GM18519 (cell line): ENCODE results near the gene TRMT6.

Experiments used
- ATAC-seq: cut with Tn5 transposase; IDR thresholded peaks from one replicate; pipeline ENCODE4 v1.9.1; 2021; ENCODE audit warnings: mild to moderate bottlenecking, moderate library complexity; ENCODE audit not compliant: unreplicated experiment, low FRiP score

Gene TRMT6, protein sequence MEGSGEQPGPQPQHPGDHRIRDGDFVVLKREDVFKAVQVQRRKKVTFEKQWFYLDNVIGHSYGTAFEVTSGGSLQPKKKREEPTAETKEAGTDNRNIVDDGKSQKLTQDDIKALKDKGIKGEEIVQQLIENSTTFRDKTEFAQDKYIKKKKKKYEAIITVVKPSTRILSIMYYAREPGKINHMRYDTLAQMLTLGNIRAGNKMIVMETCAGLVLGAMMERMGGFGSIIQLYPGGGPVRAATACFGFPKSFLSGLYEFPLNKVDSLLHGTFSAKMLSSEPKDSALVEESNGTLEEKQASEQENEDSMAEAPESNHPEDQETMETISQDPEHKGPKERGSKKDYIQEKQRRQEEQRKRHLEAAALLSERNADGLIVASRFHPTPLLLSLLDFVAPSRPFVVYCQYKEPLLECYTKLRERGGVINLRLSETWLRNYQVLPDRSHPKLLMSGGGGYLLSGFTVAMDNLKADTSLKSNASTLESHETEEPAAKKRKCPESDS

DNA sequence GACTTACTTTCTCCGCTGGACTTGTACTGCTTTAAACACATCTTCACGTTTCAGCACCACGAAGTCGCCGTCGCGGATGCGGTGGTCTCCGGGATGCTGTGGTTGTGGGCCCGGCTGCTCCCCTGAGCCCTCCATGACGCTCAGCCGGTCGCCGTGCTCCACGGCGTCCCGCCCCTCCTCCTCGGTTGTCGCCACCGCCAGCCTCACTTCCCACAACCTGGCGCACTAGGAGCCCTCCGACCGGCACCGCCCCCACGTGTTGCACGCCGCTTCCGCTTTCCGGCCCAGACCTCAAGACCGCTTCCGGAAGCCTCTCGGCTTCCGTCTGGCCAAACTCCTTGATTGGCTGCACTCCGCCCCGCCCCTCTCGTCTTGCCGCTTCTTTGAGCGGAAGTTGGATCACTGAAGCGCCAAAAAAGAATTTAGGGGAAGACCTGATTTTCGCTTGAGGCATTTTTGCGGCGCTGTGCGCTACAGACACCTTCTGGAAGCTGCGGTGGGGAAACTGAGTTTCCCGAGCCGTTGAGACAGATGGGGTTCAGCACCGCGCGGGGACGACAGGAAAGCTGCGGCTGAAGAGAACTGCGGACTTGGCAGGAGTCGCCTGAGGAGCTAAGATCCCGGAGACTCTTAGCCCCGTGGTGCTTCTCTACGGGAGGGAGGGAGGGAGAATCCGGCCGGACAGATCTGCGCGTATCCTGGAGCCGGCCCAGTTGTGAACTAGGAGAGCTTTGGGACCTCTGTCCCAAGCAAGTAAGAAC is at the start of gene TRMT6, which contains the start of gene MCM8:
Gene TRMT6, minus strand, starts transcription at position 263 of the 761 bp plus-strand sequence. Its CDS starts 128 bp downstream, at position 135.
Gene MCM8, plus strand, starts transcription at position 382 of the 761 bp plus-strand sequence. CDS start 1,364 bp downstream, outside the sequence.
- peak; percentile 92 for ATAC-seq

GRCh38 chr20:5999783-6000182 is 49.5 kb upstream of the TRMT6 start:
- ATAC-seq, result no peak

GRCh38 chr20:5996765-5997164 is 46.4 kb upstream of the TRMT6 start:
- ATAC-seq, result peak; percentile 92

- ATAC-seq, result no peak
Observed at GRCh38 chr20:5991623-5992441, 41.5 kb upstream of the TRMT6 start.

GRCh38 chr20:5990946-5991345 is 40.6 kb upstream of the TRMT6 start:
- no peak for ATAC-seq

- ATAC-seq, result no peak
Observed at GRCh38 chr20:5989539-5989938, 39.2 kb upstream of the TRMT6 start.

GRCh38 chr20:5987383-5987782 is 37.0 kb upstream of the TRMT6 start:
- ATAC-seq, result no peak

GRCh38 chr20:5980720-5981538 is 30.6 kb upstream of the TRMT6 start:
- no peak for ATAC-seq

GRCh38 chr20:5979801-5980200 is 29.5 kb upstream of the TRMT6 start:
- ATAC-seq, result no peak

- no peak for ATAC-seq
Observed at GRCh38 chr20:5977975-5978374, 27.6 kb upstream of the TRMT6 start.

DNA sequence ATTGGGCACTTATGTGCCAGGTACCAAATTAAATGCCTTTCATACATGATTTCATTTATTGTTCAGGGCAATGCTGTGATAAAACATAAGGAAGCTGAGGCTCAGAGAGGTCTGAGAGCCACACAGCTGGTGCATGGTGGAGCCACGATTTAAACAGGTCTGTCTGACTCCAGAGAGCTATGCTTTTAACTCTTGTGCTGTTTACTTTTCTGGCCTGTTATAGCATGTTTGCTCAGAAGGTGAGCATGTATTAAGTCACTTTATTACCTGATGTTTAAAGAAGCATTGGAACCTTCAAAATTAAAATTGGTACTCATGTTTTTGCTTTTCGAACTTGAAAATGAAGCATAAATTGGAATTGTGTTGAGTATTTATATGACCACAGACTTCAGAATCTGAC is 26.9 kb upstream of the TRMT6 start:
- ATAC-seq, result no peak

- ATAC-seq, result no peak
Observed at GRCh38 chr20:5975778-5976177, 25.4 kb upstream of the TRMT6 start.

DNA sequence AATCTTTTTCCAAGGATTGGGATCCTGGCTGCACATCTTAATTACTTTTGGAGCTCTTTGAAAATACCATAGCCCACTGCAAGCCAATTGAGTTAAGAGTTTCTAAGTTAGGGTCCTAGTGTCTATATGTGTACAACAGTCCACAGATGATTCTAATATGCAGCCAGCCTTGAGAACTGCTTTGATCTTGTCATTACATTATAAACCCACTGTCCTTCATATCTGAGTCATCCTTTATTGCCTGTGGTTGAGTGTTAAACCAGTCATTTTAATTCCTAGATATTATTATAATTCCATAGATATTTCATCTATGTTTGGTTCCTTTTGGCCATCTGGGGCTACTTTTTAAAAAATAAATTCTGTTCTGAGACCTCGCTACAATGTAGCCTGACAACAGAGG is 24.2 kb upstream of the TRMT6 start:
- ATAC-seq, result no peak

- no peak for ATAC-seq
Observed at GRCh38 chr20:5973971-5974370, 23.6 kb upstream of the TRMT6 start.

DNA sequence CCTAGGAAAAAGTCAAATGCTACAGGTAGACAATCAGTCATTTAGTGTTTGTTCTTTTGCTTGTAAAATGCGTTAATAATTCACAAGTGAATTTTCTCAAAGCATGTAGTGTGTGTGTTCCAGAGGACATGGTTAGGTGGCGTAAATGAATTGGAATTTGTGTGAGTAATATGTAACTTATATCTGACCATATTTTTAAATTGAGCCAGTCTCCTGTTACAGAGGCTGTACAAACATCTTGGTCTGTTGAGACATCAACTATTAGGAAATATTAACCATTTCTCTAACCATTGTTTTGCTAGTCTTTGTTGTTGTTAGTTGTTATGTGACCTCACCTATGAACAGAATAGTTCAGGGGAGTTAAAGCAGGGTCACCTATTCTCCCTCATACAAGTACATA is 22.8 kb upstream of the TRMT6 start:
- ATAC-seq, result no peak

DNA sequence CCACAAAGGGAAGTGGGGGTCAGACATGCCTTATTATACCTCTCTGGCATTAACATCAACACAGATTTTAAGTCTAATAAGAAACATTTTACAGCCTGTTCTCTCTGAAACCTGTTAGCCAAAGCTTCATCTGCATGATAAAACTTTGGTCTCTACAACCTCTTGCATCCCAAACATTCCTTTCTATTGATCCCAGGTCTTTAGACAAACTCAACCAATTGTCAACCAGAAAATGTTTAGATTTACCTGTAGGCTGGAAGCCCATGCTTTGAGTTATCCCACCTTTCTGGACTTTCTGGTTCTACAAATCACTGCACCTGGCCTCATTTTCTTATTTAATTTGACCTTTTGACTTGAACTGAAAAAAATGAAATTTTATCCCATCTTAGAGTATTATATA is 20.9 kb upstream of the TRMT6 start:
- ATAC-seq, result no peak

- no peak for ATAC-seq
Observed at GRCh38 chr20:5970381-5970780, 20.0 kb upstream of the TRMT6 start.

DNA sequence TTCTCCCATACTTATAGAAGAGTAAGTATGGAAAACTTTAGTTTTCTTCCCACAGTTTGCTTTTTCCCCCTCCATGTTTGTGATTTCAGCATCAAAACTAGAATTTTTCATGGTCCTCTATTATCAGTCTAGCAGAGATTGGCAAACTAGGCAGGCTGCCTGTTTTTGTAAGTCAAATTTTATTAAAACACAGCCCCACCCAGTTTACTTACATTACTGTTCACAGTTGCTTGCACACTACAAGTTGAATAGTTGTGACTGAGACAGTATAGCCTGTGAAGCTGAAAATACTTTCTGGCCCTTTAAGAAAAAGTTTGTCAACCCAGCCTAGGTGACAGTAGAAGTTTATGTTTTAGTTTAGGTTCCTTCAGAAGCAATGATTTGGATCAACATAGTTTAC is 19.6 kb upstream of the TRMT6 start:
- ATAC-seq, result no peak

- no peak for ATAC-seq
Observed at GRCh38 chr20:5969348-5969935, 19.1 kb upstream of the TRMT6 start.
